Activated effector memory CD4-positive, alpha-beta T cell treated with Interleukin-2 at 50 U/mL for 16 hours (primary cell): ENCODE results near the gene PARL.

Source experiments
- DNase-seq: peaks from one replicate; pipeline ENCODE4 v3.0.0-alpha.2; 2020

PARL gene

GRCh38 chr3:183884427-183885296 is at the start of gene PARL:
Gene PARL, minus strand, starts transcription at chr3:183884880. Its CDS starts 34 bp downstream, at chr3:183884846.
- peak; percentile 93 for DNase-seq

- no peak for DNase-seq
Observed at GRCh38 chr3:183933160-183933559, 48.5 kb upstream of the PARL start.

GRCh38 chr3:183931881-183932280 is 47.2 kb upstream of the PARL start:
- no peak for DNase-seq

GRCh38 chr3:183930086-183930485 is 45.4 kb upstream of the PARL start:
- DNase-seq, result no peak

GRCh38 chr3:183927059-183927458 is 42.4 kb upstream of the PARL start:
- DNase-seq, result no peak

GRCh38 chr3:183924956-183925355 is 40.3 kb upstream of the PARL start:
- no peak for DNase-seq

GRCh38 chr3:183924543-183924942 is 39.9 kb upstream of the PARL start:
- no peak for DNase-seq

- DNase-seq, result no peak
Observed at GRCh38 chr3:183922421-183922820, 37.7 kb upstream of the PARL start.

- DNase-seq, result no peak
Observed at GRCh38 chr3:183921096-183921495, 36.4 kb upstream of the PARL start.

- no peak for DNase-seq
Observed at GRCh38 chr3:183920416-183920815, 35.7 kb upstream of the PARL start.

- no peak for DNase-seq
Observed at GRCh38 chr3:183918178-183918577, 33.5 kb upstream of the PARL start.

GRCh38 chr3:183917776-183918175 is 33.1 kb upstream of the PARL start:
- no peak for DNase-seq

- DNase-seq, result no peak
Observed at GRCh38 chr3:183914856-183915255, 30.2 kb upstream of the PARL start.

GRCh38 chr3:183913580-183913920 is 28.9 kb upstream of the PARL start:
- no peak for DNase-seq

GRCh38 chr3:183912895-183913579 is 28.4 kb upstream of the PARL start:
- DNase-seq, result no peak

GRCh38 chr3:183911763-183912506 is 27.3 kb upstream of the PARL start:
- no peak for DNase-seq

GRCh38 chr3:183911087-183911486 is 26.4 kb upstream of the PARL start:
- DNase-seq, result no peak

GRCh38 chr3:183909030-183909600 is 24.4 kb upstream of the PARL start:
- no peak for DNase-seq

GRCh38 chr3:183907911-183908331 is 23.2 kb upstream of the PARL start:
- DNase-seq, result no peak

- no peak for DNase-seq
Observed at GRCh38 chr3:183907176-183907575, 22.5 kb upstream of the PARL start.

- no peak for DNase-seq
Observed at GRCh38 chr3:183906234-183906921, 21.7 kb upstream of the PARL start.
